ENCODE data around the gene KRTAP16-1.
"Not testable (repeated sequence)": the region's sequence is repeated elsewhere in the genome, so short reads cannot be mapped to it uniquely, and the experiment has no call there.

Gene KRTAP16-1, protein sequence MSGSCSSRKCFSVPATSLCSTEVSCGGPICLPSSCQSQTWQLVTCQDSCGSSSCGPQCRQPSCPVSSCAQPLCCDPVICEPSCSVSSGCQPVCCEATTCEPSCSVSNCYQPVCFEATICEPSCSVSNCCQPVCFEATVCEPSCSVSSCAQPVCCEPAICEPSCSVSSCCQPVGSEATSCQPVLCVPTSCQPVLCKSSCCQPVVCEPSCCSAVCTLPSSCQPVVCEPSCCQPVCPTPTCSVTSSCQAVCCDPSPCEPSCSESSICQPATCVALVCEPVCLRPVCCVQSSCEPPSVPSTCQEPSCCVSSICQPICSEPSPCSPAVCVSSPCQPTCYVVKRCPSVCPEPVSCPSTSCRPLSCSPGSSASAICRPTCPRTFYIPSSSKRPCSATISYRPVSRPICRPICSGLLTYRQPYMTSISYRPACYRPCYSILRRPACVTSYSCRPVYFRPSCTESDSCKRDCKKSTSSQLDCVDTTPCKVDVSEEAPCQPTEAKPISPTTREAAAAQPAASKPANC

DNA sequence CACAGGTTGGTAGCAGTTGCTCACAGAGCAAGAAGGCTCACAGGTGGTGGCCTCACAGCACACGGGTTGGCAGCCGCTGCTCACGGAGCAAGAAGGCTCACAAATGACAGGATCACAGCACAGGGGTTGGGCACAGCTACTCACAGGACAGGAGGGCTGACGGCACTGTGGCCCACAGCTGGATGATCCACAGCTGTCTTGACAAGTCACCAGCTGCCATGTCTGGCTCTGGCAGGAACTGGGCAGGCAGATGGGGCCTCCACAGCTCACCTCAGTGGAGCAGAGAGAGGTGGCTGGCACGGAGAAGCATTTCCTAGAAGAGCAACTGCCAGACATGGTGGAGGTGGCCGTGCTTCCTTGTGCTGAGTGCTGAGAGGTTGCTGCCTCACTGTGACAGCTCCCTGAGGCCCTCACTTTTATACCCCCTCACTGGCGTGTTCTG lies at the start of gene KRTAP16-1:
KRTAP16-1 (minus strand) TSS at position 392 of the 442 bp plus-strand sequence; CDS start at position 336, 56 bp downstream.
- DNase-seq, result no peak

DNA sequence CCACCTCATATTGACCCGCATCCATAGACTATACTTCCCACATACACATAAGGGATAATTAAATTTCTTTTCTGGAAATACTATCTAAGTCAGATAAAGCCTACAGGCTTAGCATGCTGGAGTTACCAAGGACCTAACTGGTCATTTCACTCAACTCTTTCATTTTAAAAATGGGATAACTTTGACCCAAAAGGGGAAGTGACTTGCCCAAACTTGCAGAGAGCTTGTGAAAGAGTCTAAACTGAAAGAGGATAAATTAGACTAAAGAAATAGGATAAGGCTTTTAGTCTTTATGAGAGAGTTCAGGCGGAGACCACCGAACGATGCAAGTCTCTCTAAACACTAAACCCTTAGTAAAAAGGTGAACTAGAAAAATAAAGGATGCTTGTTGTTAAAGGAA lies 45.4 kb upstream of the KRTAP16-1 start:
- DNase-seq, result no peak

DNA sequence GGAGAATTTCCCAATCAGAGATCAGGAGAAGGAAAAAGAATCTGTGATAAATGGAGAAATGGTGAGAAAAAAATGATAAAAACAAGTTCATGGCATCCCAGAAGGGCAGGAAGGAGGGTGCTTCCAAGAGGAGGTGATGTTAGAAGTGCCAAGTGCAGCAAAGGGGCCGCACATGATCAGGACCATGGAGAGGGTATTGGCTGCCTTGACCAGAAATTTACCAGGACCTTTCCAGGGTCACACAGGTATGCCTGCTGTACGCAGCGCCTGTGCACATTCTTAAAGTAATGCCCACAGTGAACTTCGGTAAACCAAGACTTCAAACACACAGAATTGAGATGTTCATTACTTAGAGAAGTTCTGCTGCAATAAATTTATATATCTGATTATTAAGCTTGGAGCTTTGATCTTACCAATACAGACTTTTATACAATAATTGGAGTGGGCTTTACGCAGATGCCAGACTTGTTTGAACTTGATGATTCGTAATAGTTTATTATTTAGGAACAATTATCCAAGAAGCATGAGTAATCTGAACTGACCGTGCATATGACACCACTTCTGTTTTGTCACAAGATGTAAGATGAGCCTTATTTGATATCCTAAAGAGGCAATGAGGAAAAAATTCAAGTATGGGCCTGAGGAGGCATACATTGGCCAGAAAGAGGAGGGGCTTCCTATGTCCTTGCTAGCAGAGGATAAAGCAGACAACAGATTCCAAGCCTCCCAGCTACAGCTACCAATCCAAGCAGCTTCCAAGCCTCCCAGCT lies 43.7 kb upstream of the KRTAP16-1 start:
- DNase-seq, result no peak

DNA sequence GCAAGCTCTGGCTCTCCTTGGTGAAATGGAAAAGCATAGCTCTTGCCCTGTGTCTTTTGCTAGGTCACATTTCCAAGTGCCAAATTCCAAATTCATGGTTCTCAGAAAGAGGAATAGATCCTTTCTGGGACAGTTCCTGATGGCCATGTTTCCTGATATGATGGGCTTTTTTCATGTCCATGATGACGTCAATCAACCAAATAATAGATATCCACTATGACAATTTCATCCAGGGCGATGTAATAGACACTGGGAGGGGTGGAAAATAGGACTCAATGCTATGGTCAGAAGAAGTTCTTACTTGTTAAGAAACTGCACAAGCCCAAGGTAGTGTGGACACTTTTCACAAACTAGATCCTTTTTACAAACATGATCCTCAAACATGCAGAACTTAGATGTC lies 42.1 kb upstream of the KRTAP16-1 start:
- no peak for DNase-seq

DNA sequence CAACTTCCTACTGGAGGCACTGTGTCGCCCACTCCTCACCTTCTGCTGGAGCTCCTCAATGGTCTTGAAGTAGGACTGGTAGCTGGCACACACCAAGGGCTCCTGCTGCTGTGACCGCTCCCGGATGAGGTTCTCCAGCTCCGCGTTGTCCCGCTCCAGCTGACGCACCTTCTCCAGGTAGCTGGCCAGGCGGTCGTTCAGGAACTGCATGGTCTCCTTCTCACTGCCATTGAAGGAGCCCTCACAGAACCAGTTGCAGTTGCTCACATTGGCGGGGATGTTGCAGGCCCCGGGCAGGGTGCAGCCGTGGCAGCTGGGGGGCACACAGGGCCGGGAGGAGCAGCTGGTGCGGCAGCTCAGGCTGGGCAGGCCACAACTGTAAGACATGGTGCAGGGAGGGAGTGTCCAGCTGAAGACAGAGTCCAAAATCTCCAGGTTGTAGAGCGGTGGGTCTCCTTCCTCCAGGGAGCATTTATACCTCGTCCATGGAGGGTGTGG lies 41.3 kb upstream of the KRTAP16-1 start, which contains the start of gene KRT33A:
KRT33A (minus strand) TSS at position 448 of the 498 bp plus-strand sequence; CDS start at position 387, 61 bp downstream.
- not testable (repeated sequence) for DNase-seq

DNA sequence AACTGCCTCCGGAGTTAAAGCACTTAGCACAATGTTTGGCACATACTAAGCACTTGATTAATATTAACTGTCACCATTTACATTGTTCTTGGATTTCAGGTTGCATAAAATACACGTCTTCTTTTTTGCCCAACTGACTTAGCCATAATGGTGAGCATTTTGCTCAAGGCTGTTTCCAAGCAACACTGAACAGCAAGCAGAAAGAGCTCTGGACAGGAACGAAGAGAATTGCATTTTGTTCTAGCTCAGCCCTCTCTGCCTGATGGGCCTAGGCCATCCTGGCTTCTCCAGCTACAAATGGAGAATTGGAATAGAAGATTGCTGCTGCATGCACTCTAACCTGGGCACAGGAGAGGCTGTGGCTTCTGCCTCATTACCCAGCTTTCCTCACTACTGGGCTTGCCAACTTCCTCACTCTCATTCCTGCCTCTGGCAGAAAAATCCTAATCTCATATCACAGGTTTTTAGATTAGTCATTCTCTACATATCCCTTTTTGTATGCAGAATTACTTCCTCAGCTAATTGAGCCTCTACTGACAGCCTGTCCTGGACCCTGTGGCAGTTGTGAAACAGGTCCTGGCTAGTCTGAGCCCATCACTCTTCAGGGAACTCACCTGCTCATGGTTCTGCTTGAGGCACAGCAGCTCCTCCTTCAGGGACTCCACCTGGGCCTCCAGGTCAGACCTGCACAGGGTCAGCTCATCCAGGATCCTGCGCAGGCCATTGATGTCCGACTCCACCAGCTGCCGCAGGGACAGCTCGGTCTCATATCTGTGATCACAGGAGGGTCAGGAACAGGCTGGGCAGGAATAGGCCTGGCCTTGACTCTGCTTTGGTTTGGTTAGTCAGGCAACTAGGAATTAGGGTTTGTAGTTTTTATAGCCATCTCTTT lies 39.0 kb upstream of the KRTAP16-1 start:
- DNase-seq, result no peak

DNA sequence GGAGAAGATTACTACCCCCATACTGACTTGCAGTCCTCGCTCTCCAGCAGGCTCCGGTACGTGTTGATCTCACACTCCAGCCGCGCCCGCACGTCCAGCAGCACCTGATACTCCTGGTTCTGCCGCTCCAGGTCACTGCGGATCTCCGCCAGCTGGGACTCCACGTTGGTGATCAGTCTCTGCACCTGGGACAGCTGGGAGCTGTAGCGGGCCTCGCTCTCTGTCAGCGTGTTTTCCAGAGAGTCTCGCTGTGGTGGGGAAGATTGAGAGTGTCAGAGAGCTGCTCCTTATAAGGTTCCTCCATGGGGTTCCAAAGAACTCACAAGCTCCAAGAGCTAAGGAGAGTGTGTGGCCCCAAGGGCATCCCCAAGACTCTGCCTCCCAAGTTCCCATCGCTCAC lies 37.3 kb upstream of the KRTAP16-1 start:
- not testable (repeated sequence) for DNase-seq

DNA sequence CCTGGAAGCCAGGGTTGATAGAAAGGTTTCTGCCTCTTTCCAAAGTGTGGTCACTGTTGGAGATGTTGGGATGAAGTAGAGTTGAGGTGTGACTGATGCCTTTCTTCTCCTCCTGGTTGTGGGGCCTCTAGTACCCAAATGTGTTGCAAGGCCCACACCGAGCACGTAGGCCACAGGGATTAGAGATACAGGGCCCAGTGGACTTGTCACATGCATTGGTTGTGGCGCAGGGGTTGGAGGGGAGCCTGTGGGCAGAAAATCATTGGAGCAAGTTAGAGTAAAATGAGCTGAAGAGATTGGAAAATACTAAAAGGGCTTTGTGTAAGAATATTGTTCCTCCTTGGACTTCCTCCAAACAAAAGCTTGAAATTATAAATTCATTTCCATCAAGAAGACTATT lies 36.9 kb upstream of the KRTAP16-1 start:
- no peak for DNase-seq

DNA sequence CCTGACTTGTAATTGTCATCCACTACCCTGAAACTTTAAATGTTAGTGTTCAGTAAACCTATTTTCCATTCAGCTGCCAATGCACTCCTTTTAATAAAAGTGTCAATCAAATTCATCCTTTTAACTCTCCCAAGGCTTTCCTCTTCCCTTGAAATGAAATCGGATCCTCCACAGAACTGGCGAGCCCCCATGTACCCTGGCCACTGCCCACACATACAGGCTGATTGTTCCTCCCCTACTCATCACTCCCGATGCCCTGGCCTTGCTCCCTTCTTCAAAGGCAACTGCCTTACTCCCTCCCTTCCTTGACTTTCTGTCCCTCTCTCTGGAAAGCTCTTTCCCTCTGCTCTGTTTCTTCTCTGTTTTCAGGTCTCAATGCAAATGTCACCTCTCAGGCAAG lies 33.9 kb upstream of the KRTAP16-1 start:
- no peak for DNase-seq

DNA sequence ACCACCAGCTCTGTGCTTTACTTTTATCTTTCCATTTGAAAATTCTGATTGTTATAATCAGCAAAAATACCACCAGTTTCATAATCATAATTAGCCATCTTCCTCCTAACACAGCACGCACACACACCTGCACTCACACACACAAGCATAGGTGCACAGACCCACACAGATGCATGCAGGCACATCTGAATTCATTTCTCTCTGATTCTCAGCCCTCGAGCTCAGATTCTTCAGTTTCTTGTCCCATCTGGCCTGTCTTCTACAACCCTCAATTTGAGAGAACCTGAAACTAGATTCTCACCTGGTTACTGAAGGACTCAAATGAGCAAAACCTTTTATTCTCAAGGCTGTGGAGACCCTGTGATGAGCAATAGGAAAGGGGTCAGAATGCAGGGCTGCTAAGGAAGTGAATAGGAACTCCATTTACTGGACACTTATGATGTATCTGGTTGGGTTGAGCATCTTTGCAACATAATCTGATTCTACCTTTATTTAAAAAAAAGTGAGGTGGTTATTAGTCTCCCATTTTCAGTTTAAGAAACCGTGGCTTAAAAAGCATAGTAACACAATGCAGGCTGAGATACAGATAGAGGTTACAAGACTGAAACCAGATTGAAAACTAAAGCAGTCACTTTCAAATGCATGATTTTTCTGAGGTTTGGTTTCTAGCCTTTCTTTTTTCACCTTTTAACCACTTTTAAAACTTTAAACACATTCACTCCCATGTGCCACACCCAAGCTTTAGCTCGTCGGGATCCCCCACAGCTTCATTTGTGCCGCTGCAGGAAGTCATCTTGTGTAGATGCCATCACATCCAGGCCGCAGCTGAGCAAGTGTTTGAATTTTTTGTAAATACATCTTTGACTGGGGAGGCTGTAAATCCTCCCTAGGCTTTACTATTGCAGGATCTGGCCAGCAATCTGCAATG lies 32.1 kb upstream of the KRTAP16-1 start:
- DNase-seq, result no peak

DNA sequence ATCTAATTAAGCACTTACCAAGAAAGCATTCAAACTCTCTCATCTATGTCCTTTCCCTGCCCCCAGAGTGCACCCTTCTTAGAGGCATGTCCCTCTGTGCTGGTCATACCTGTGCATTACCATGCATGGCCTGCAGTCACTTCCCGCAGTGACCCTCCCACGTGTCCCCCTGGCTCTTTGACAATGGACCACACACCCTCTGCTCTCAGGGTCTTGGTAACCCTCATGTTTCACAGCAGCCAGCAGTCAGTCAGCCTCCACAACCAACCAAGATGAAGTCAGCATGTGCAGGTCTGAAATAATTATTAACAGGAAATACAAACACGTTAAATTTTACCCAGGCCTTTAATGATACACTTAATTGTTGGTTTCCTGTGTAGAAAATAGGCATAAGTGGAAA lies 31.4 kb upstream of the KRTAP16-1 start:
- DNase-seq, result no peak

DNA sequence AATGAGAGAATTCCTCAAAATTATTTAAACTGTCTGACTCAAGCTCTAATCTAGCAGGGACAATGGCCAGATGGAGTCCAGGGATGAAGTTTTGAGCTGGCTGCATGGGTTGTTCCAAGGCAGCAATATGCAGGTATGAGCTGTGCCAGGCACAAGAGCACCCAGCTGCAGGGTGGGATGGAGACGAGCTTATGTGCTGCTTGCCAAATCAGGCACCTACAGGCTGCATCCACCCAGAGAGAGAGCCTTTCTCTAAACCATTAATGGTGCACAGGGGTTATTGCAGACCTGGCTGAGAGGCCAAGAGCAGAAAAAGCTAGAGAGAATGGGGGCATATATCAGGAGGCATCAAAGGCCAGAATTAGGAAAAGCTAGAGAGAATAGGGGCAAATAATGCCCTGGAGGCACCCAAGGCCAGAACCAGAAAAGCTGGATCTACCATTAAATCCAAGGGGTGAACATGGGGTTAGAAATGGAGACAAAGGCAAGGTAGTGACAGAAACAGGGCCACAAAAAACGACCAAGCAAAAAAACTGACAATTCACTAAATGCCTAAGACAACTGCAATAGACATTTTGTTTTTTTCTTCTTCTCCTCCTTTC lies 30.6 kb upstream of the KRTAP16-1 start:
- no peak for DNase-seq

DNA sequence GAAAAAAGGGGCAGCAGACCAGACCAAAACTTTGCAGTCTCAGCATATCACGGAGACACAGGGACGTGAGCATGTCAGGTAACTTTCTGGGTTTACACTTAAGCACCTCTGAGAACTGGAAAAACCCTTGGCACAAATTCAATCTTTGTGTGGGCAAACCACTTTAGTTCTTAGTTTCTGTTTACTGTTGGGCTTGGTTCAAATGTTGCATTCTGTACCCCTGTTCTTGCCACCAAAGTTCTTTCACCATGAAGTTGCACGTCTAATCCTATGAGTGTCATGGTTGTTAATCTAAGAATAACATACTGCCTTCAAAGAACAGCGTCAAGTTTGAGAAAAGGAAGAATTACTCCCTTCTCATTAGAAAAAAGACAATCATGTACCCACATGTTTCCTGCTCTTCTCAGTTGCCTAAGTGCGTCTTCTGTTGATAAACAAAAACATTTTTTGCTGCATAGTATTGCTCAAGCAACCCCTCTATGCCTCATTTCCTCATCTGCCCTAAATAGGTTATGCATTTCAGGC lies 29.9 kb upstream of the KRTAP16-1 start:
- no peak for DNase-seq

DNA sequence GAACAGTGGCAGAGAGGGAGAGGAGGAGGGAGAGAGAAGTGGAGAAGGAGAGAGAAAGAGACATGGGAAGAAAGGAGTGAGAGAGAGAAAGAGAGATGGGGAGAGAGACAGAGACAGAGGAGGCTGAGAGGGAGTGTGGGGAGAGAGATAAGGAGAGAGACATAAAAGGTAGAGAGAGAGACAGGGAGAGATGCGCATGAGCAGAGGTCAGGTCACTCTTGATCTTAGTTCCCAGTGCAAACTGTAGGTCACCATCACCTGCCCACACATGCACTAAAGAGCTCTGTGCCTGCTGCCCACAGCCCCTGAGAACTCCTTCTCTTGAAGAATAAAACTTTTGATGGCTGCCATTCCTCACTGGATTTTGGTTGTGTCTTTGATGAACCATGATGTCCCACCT lies 26.6 kb upstream of the KRTAP16-1 start:
- no peak for DNase-seq

DNA sequence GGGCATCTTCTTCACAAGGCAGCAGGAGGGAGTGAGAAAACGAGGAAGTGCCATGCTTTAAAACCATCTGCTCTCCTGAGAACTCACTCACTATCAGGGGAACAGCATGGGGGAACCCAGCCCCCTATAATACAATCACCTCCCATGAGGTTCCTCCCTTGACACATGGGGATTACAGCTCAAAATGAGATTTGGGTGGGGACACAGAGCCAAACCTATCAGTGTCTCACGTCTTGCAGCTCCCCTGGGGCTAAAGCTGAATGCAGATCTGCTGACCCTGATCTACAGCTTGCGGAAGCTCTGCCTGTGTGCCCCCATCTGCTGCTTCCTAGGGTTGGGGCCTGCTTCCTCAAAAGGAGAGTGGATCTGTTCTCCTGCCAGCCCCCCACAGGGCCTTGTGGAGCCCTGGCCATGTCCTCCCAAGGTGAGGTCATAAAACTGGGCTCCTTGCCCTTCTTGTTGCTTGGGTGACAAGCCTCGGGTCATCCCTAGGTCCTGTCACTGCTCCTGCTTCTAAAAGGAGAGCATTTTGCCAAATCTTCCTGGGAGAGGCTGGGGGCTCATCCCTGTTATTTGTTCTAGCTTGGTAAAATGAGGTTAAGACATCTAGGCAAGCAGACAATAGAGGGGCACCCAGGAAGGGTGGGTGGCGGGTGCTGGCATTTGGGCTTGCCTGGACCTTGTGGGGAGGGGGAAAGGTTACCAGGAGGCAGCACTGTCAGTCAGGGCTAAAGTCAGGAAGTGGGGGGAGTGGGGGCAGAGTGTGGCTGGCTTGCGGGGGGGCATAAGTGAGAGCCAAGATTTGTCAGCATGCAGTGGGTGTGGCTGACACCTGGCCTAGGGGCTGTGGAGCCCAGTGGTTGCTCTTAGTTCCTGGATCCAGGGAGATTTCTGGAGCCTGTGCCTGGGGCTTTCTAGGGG lies 25.5 kb upstream of the KRTAP16-1 start:
- DNase-seq, result no peak

DNA sequence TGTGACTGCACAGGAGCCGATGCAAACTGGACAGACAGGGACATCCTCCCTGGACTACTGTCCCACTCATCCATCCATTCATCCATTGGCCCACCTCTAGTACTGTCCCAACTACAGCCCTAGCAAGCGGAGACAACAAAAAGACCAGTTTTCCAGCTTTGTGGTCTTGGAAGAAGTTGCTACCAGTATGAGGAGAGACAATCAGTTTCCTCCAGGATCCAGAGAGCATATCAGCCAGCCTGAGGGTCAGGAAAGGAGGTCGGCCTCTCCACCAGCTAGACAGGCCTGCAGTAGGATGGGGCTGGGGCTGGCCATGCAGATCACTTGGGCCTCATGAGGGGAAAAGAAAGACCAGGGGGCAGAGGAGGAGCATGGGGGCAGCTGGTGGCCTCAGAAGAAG lies 24.7 kb upstream of the KRTAP16-1 start:
- DNase-seq, result no peak

DNA sequence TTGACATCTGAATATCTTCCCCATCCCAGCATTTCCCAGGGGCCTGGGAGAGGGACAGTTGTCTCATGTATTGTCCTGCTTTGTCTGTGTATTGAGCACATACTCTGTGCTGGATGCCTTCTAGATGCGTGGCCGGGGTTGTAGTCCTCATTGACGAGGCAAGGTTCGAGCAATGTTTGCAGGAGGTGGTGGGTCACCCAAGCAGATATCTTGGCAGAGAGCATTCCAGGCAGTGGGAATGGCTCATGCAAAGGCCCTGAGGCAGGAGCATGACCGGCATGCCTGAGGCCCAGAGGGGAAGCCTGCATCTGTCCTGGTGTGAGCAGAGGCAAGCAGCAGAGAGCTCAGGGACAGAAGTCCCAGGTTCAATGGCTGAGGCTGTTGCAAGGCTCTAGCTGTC lies 24.0 kb upstream of the KRTAP16-1 start:
- no peak for DNase-seq

DNA sequence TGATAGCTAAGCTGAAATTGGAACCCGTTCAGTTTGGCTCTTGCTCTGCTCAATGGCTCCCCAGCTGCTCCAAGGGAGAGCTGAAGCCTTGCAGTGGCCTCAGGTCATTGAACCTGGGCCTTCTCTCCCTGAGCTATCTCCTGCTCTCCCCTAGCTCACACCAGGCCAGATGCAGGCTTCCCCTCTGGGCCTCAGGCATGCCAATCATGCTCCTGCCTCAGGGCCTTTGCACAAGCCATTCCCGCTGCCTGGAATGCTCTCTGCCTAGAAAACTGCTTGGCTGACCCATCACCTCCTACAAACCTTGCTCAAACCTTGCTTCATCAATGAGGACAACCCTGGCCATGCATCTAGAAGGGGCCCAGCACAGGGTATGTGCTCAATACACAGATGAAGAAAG lies 23.1 kb upstream of the KRTAP16-1 start:
- no peak for DNase-seq

DNA sequence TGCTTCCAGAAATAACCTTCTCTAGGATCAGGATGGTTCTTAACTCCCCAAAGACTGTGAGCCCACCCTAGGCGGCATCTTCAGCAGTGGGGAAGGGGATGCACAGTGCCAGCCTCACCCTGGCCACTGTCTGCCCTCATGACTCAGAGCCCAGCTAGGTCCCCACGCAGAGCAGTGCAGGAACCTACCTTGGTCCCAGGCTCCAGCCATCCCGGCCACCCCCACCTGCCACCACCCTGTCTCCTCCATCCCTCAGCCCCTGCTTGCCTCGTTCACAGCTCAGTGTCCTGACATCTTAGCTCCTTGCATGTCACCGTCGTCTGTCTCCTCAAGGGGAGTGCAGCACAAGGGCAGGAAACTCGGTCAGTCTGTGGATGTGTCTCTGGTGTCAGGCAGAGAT lies 22.5 kb upstream of the KRTAP16-1 start:
- DNase-seq, result no peak
